ENCODE results near the gene PTGR1.
"Not testable (repeated sequence)": the region's sequence is repeated elsewhere in the genome, so short reads cannot be mapped to it uniquely, and the experiment has no call there.

Gene PTGR1

GRCh38 chr9:111613436-111614040 lies 14.1 kb upstream of the PTGR1 start:
- no peak for DNase-seq (ENCODE audit: low read depth)

- DNase-seq (ENCODE audit: low read depth): no peak
These were observed 11.4 kb upstream of the PTGR1 start for GRCh38 chr9:111610845-111611244.

GRCh38 chr9:111610149-111610548 lies 10.7 kb upstream of the PTGR1 start:
- DNase-seq (ENCODE audit: low read depth): no peak

GRCh38 chr9:111605041-111605559 lies 5.7 kb upstream of the PTGR1 start:
- no peak for DNase-seq (ENCODE audit: low read depth)

GRCh38 chr9:111604054-111604615 lies 4.7 kb upstream of the PTGR1 start:
- no peak for DNase-seq (ENCODE audit: low read depth)

- no peak for DNase-seq (ENCODE audit: low read depth)
These were observed 3.6 kb upstream of the PTGR1 start for GRCh38 chr9:111603041-111603440.

GRCh38 chr9:111601237-111602018 lies 2.0 kb upstream of the PTGR1 start:
- no peak for DNase-seq (ENCODE audit: low read depth)

- no peak for DNase-seq (ENCODE audit: low read depth)
These were observed 502 bp upstream of the PTGR1 start for GRCh38 chr9:111599955-111600343.

GRCh38 chr9:111598733-111599091 lies 735 bp downstream of the PTGR1 start:
- DNase-seq (ENCODE audit: low read depth): no peak

GRCh38 chr9:111597852-111598732 lies 1.4 kb downstream of the PTGR1 start:
- DNase-seq (ENCODE audit: low read depth): no peak

- DNase-seq (ENCODE audit: low read depth): no peak
These were observed 10.6 kb downstream of the PTGR1 start for GRCh38 chr9:111588846-111589245.

- DNase-seq (ENCODE audit: low read depth): no peak
These were observed 13.1 kb downstream of the PTGR1 start for GRCh38 chr9:111586378-111586777.

GRCh38 chr9:111582888-111583287 lies 16.6 kb downstream of the PTGR1 start:
- DNase-seq (ENCODE audit: low read depth): no peak

GRCh38 chr9:111572950-111573604 lies 26.4 kb downstream of the PTGR1 start:
- no peak for DNase-seq (ENCODE audit: low read depth)

GRCh38 chr9:111568127-111568526 lies 31.3 kb downstream of the PTGR1 start:
- DNase-seq (ENCODE audit: low read depth): not testable (repeated sequence)

- no peak for DNase-seq (ENCODE audit: low read depth)
These were observed 33.2 kb downstream of the PTGR1 start for GRCh38 chr9:111566234-111566633.

- no peak for DNase-seq (ENCODE audit: low read depth)
These were observed 38.2 kb downstream of the PTGR1 start for GRCh38 chr9:111561165-111561719.

GRCh38 chr9:111559000-111559610 lies 40.3 kb downstream of the PTGR1 start:
- no peak for DNase-seq (ENCODE audit: low read depth)

- DNase-seq (ENCODE audit: low read depth): not testable (repeated sequence)
These were observed 44.0 kb downstream of the PTGR1 start for GRCh38 chr9:111555425-111555824.

GRCh38 chr9:111548623-111549022 lies 50.8 kb downstream of the PTGR1 start:
- DNase-seq (ENCODE audit: low read depth): no peak

All from stimulated activated CD8-positive, alpha-beta memory T cell treated with anti-CD3 and anti-CD28 coated beads, Interleukin-7, amount 100 ng/mL, for 24 hours (primary cell).